ENCODE measurements around the gene CENPH. TPM values are rescaled to one million over a fixed set of nuclear protein-coding genes. Genes with fewer than 3 reads are reported as not detected.

CENPH gene
- total and polyA plus RNA-seq, 2 of the 13 experiments (the other 11 are each of a cell fraction or from before 2014, with no cell fraction given) = 11.2 to 28.8 TPM

GRCh38 chr5:69202497-69202896, 13.1 kb downstream of the CENPH start (continued):
- TF ChIP-seq, protein P1, sequence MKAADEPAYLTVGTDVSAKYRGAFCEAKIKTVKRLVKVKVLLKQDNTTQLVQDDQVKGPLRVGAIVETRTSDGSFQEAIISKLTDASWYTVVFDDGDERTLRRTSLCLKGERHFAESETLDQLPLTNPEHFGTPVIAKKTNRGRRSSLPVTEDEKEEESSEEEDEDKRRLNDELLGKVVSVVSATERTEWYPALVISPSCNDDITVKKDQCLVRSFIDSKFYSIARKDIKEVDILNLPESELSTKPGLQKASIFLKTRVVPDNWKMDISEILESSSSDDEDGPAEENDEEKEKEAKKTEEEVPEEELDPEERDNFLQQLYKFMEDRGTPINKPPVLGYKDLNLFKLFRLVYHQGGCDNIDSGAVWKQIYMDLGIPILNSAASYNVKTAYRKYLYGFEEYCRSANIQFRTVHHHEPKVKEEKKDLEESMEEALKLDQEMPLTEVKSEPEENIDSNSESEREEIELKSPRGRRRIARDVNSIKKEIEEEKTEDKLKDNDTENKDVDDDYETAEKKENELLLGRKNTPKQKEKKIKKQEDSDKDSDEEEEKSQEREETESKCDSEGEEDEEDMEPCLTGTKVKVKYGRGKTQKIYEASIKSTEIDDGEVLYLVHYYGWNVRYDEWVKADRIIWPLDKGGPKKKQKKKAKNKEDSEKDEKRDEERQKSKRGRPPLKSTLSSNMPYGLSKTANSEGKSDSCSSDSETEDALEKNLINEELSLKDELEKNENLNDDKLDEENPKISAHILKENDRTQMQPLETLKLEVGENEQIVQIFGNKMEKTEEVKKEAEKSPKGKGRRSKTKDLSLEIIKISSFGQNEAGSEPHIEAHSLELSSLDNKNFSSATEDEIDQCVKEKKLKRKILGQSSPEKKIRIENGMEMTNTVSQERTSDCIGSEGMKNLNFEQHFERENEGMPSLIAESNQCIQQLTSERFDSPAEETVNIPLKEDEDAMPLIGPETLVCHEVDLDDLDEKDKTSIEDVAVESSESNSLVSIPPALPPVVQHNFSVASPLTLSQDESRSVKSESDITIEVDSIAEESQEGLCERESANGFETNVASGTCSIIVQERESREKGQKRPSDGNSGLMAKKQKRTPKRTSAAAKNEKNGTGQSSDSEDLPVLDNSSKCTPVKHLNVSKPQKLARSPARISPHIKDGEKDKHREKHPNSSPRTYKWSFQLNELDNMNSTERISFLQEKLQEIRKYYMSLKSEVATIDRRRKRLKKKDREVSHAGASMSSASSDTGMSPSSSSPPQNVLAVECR (CRISPR knock-in tag; IDR thresholded peaks at IDR 0.05; ENCODE audit: borderline replicate concordance) = no peak
- TF ChIP-seq BCL3 (CRISPR knock-in tag; IDR thresholded peaks at IDR 0.05) (no peak), CHD2 (IDR thresholded peaks at IDR 0.05; ENCODE audit: low read depth, low read length) (no peak), SIX4 (CRISPR knock-in tag; IDR thresholded peaks at IDR 0.05) (no peak), PAX8 (CRISPR knock-in tag; IDR thresholded peaks at IDR 0.05; ENCODE audit: borderline replicate concordance) (no peak), KAT8 (CRISPR knock-in tag; IDR thresholded peaks at IDR 0.05) (no peak), BCL6 (CRISPR knock-in tag; IDR thresholded peaks at IDR 0.05) (no peak), MIER2 (CRISPR knock-in tag; IDR thresholded peaks at IDR 0.05) (no peak), ZNF230 (CRISPR knock-in tag; IDR thresholded peaks at IDR 0.05) (no peak), ZNF251 (CRISPR knock-in tag; IDR thresholded peaks at IDR 0.05) (no peak), ZNF549 (CRISPR knock-in tag; IDR thresholded peaks at IDR 0.05) (no peak)

Measured in HepG2 (cell line).